Skeletal muscle cell (primary cell): ENCODE data around the gene TMEM116.
"Not testable (repeated sequence)": the region's sequence is repeated elsewhere in the genome, so short reads cannot be mapped to it uniquely, and the experiment has no call there.

Experiments used
- DNase-seq: peaks from one replicate; pipeline ENCODE4 v3.0.0-alpha.2; 2010; ENCODE audit warnings: low read depth
- H3K4me3 ChIP-seq: 2 replicates; pipeline ENCODE4 v1.5.1; 2011; ENCODE audit warnings: low read depth, mild to moderate bottlenecking, control low read depth, low read length, moderate library complexity

TMEM116 gene

GRCh38 chr12:112010415-112011344 lies 2.3 kb downstream of the TMEM116 start:
- no peak for DNase-seq
- H3K4me3 ChIP-seq, result no peak overlapping the region

GRCh38 chr12:112009596-112009995 lies 3.4 kb downstream of the TMEM116 start:
- not testable (repeated sequence) for DNase-seq, H3K4me3 ChIP-seq

- DNase-seq, result no peak
- H3K4me3 ChIP-seq, result no peak overlapping the region
These were observed 4.0 kb downstream of the TMEM116 start for GRCh38 chr12:112008918-112009317.

DNA sequence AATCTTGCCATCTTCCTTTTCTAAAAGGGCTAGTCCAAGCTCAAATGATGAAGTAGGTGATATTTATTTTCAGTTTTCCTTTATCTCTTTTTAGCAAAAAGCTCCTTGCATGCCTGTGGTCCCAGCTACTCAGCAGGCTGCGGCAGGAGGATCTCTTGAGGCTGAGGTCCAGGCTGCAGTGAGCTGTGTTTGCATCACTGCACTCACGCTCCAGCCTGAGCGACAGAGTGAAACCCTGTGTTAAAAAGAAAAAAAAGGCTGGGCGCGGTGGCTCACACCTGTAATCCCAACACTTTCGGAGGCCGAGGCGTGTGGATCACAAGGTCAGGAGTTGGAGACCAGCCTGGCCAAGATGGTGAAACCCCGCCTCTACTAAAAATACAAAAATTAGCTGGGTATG lies 5.0 kb downstream of the TMEM116 start:
- DNase-seq, result no peak
- no peak overlapping the region for H3K4me3 ChIP-seq

DNA sequence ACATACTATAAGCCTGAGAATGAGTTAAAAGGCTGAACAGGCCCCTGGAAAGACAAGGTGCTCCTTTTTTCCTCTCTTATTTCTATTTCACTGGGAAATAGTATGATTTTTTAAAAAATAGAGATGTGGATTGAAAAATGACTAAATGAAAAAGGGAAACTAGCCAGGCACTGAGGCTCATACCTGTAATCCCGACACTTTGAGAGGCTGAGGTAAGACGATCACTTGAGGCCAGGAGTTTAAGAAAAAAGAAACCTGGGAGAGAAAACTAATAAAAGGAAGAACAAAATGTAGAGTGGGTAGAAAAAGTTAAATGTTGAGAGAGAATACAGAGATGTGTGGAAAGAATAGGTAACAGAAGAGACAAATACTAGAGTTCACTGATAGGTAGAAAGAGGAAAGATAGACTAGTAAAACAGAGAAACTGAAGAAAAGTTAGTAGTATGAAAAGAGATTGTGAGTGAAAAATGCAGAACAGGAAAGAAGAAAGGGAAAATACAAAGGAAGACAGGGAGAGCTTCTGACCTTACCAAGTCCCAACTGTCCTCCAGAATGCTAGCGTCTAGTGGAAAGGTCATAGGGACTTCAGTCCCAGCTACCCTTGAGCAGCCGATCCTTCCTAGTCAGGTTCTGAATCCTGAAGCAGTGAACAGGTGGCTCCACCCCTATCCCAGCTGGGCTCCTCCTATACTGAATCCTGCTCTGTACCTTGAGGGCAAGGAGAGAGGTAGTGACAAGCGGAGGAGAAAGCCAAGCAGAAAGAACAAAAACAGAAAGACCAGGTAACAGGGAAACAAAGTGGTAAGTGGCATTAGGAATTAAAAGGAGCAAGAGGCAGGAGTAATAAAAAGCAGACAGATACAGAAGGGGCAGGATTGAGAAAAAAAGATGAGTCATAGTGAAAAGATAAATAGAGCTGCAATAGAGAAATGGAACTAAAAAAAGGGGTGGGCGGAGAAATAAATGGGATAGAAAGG lies 7.3 kb downstream of the TMEM116 start:
- no peak for DNase-seq

DNA sequence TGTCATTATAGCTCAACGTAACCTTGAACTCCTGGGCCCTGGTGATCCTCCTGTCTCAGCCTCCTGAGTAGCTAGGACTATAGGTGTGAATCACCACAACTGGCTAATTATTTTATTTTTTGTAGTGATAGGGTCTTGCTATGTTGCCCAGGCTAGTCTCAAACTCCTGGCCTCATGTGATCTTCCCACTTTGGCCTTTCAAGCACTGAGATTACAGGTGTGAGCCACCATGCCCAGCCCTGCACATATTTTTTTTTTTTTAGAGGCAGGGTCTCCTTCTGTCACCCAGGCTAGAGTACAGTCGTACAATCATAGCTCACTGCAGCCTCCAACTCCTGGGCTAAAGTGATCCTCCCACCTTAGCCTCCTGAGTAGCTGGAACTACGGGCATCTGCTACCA lies 8.9 kb downstream of the TMEM116 start:
- H3K4me3 ChIP-seq, result no peak overlapping the region
- DNase-seq, result no peak

More for the DNA sequence above, 7.3 kb downstream of the TMEM116 start:
- no peak overlapping the region for H3K4me3 ChIP-seq

DNA sequence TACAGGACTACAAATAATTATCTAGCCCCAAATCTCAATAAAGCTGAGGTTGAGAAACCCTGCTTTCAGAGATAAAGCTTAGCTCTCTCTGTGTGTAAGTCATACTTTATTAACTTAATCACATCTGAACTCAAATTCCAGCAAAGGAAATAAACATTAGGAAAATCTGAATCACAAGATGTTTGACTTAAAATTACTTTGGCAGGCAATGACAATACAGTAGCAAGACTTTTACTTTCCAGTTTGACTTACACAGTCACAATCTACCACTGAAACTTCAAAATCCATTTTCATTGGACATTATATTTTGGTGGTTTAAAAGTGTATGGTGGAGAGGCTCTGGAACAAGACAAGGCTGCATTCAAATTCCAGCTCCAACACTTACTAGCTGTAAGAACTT lies 11.4 kb downstream of the TMEM116 start:
- no peak overlapping the region for H3K4me3 ChIP-seq
- no peak for DNase-seq

- no peak overlapping the region for H3K4me3 ChIP-seq
These were observed 12.1 kb downstream of the TMEM116 start for GRCh38 chr12:112000820-112001219.

GRCh38 chr12:111999129-111999528 lies 13.8 kb downstream of the TMEM116 start:
- not testable (repeated sequence) for H3K4me3 ChIP-seq

More at GRCh38 chr12:112000820-112001219, 12.1 kb downstream of the TMEM116 start:
- DNase-seq, result no peak

GRCh38 chr12:111998015-111998414 lies 14.9 kb downstream of the TMEM116 start:
- DNase-seq, result no peak
- H3K4me3 ChIP-seq, result no peak overlapping the region

More at GRCh38 chr12:111999129-111999528, 13.8 kb downstream of the TMEM116 start:
- DNase-seq, result not testable (repeated sequence)

GRCh38 chr12:111997300-111997699 lies 15.7 kb downstream of the TMEM116 start:
- no peak for DNase-seq
- H3K4me3 ChIP-seq, result no peak overlapping the region

DNA sequence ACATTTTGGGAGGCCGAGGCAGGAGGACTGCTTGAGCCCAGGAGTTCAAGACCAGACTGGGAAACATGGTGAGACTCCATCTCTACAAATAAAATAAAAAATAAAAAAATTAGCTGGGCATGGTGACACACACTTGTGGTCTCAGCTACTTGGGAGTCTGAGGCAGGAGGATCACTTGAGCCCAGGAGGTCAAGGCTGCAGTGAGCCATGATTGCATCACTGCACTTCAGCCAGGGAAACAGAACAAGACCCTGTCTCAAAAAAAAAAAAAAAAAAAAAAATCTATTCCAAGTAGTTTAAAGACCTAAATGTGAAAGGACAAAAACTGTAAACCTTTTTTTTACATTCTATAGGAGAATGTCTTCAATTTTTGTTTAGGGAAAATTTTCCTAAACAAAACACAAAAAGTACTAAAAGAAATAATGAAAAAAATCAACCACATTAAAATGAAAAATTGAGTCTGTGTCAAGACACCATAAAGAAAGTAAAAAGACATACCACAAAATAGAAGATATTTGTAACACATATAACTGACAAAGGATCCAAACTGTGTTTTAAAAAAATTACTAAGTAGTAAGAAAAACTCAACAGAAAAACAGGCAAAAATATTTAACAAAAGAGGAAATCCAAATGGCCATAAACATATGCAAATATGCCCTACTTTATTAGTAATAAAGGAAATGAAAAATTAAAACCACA lies 17.0 kb downstream of the TMEM116 start:
- H3K4me3 ChIP-seq, result no peak overlapping the region
- DNase-seq, result no peak

DNA sequence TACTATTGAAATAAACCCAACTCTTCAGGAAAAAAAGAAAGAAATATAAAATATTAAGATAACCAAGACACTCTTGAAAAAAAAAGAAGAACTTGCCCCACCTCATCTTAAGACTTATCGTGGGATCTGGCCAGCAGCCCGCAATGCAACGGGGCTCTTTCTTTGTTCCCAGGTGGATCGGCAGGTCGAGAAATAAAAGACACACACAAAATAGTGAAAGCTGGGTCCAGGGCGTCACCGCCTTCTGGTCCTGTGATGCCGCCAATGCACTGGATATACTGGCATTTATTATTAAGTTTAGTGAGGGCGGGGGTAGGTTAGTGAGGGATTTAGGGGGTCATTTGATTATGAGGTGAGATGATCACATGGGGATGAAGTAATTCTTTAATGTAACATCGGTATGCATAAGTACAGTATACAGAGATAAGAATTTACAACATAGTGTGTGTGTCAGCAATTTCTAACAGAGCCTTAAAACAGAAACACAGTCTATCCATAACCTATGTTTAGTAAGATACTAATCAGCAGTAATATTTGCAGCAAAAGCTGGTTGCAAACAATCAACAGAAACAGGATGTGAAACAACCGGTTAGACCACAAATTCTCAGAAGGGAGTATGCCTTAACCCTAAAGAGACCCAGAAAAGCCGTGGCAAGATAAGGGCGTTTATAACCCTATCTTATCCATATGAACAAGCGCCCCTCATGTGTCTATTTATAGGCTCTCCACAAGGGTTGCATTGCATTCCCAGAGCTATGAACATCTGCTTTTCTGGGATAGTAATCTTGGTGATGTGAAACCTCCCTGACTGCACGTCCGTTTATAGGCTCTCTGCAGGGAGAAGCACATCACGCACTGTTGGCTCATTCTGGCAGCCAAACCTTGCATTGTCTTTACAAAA lies 18.5 kb downstream of the TMEM116 start:
- not testable (repeated sequence) for DNase-seq, H3K4me3 ChIP-seq

DNA sequence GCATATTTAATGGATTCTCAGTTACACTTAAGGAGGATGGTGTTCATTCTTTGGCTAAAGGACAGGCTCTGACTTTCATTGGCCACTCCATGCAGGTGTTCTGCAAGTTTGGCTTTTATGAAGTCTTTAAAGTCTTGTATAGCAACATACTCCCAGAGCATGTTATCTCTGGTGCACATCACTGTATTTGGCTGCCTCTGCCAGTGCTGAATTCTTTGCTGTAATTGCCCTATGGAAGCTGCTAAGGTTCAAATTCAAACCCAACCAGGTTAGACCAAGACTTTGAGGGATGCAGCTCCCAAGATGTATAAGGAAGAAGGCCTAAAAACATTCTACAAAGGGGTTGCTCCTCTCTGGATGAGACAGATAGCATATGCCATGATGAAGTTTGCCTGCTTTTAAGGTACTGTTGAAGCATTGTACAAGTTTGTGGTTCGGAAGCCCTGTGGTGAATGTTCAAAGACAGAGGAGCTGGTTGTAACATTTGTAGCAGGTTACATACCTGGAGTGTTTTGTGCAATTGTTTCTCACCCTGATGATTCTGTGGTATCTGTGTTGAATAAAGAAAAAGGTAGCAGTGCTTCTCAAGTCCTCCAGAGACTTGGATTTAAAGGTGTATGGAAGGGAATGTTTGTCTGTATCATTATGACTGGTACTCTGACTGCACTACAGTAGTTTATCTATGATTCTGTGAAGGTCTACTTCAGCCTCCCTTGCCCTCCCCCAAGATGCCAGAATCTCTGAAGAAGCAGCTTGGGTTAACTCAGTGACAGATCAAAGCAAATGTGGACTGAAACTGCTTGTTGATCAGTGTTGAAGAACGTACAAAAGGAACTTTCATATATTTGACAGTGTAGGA lies 19.4 kb downstream of the TMEM116 start:
- no peak for DNase-seq
- H3K4me3 ChIP-seq, result no peak overlapping the region

GRCh38 chr12:111992464-111992863 lies 20.5 kb downstream of the TMEM116 start:
- DNase-seq, result no peak
- H3K4me3 ChIP-seq, result no peak overlapping the region

- no peak for DNase-seq
- no peak overlapping the region for H3K4me3 ChIP-seq
These were observed 21.0 kb downstream of the TMEM116 start for GRCh38 chr12:111991946-111992345.

GRCh38 chr12:111991535-111991934 lies 21.4 kb downstream of the TMEM116 start:
- DNase-seq, result no peak

GRCh38 chr12:111984820-111985219 lies 28.1 kb downstream of the TMEM116 start:
- DNase-seq, result no peak
- no peak overlapping the region for H3K4me3 ChIP-seq

More at GRCh38 chr12:111991535-111991934, 21.4 kb downstream of the TMEM116 start:
- no peak overlapping the region for H3K4me3 ChIP-seq
